DMS53 treated with DMSO at 0.1 percent for 48 hours (cell line): ENCODE measurements around the gene EPB41L4B.

Experiments used
- DNase-seq: peaks from one replicate; lab custom pipeline; 2025; ENCODE audit not compliant: unreplicated experiment; lab: John Stamatoyannopoulos, UW

Gene EPB41L4B

GRCh38 chr9:109166771-109167601, 153.9 kb downstream of the EPB41L4B start, which contains the start of gene FRRS1L:
TSS of gene FRRS1L (minus strand) at chr9:109167249. CDS start at chr9:109167138, 111 bp downstream.
- DNase-seq, result no peak

- DNase-seq, result no peak
Observed at GRCh38 chr9:109166171-109166770, 154.6 kb downstream of the EPB41L4B start.

GRCh38 chr9:109164042-109164441, 156.8 kb downstream of the EPB41L4B start:
- no peak for DNase-seq

GRCh38 chr9:109163194-109163593, 157.7 kb downstream of the EPB41L4B start:
- DNase-seq, result no peak

GRCh38 chr9:109162677-109163076, 158.2 kb downstream of the EPB41L4B start:
- no peak for DNase-seq

GRCh38 chr9:109161471-109161870, 159.4 kb downstream of the EPB41L4B start:
- no peak for DNase-seq

GRCh38 chr9:109159583-109159982, 161.3 kb downstream of the EPB41L4B start:
- DNase-seq, result no peak

GRCh38 chr9:109158651-109159050, 162.2 kb downstream of the EPB41L4B start:
- no peak for DNase-seq

GRCh38 chr9:109156708-109157107, 164.2 kb downstream of the EPB41L4B start:
- DNase-seq, result no peak

- DNase-seq, result no peak
Observed at GRCh38 chr9:109150925-109151545, 169.8 kb downstream of the EPB41L4B start.

- DNase-seq, result no peak
Observed at GRCh38 chr9:109149722-109150121, 171.1 kb downstream of the EPB41L4B start.

- no peak for DNase-seq
Observed at GRCh38 chr9:109149089-109149488, 171.8 kb downstream of the EPB41L4B start.

- no peak for DNase-seq
Observed at GRCh38 chr9:109145051-109145450, 175.8 kb downstream of the EPB41L4B start.

GRCh38 chr9:109143881-109144562, 176.8 kb downstream of the EPB41L4B start:
- DNase-seq, result no peak

- DNase-seq, result no peak
Observed at GRCh38 chr9:109141375-109141774, 179.5 kb downstream of the EPB41L4B start.

- DNase-seq, result no peak
Observed at GRCh38 chr9:109139851-109140250, 181.0 kb downstream of the EPB41L4B start.

GRCh38 chr9:109138421-109138820, 182.4 kb downstream of the EPB41L4B start:
- no peak for DNase-seq

- DNase-seq, result no peak
Observed at GRCh38 chr9:109134167-109134578, 186.7 kb downstream of the EPB41L4B start.

- no peak for DNase-seq
Observed at GRCh38 chr9:109133533-109133932, 187.3 kb downstream of the EPB41L4B start.

GRCh38 chr9:109132567-109133021, 188.3 kb downstream of the EPB41L4B start:
- DNase-seq, result no peak

- no peak for DNase-seq
Observed at GRCh38 chr9:109129470-109130197, 191.2 kb downstream of the EPB41L4B start.
